Measurements from ENCODE around the gene SERF2.
"Not testable (repeated sequence)": the region's sequence is repeated elsewhere in the genome, so short reads cannot be mapped to it uniquely, and the experiment has no call there.

SERF2 gene

DNA sequence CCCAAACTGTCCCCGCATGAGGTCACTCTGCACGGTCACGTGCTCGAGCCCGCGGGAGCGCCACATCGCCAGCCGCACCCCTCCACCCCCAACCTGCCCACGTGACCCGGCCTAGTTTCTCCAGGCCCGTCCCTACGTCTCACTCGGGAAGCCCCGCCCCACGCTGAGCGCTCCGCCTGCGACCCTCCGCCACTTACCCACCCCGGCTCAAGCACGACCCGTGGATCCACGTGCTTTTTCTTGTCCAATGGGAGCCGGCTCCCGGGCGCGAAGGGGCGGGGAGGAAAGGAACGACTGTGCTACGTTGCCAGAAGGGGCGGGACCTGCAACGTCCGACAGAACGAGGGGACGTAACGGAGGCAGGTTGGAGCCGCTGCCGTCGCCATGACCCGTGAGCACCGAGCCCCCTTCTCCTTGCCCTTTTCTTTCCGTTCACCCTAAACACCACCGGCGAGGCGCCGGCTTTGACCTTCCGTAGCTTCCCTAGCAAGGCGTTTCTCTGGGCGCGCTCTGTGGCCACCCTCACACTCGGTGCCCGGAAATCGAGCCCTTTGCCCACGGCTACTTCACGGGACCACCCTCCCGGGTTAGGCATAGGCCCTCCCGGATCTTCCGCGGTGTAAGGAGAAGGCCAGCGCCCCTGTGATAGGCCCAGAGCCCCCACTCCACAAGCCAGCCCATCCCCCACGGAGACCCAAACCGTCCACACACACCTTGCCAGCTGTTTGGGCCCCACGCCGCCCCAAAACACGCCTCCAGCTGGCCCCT lies at the start of gene SERF2:
Gene SERF2 (plus strand): TSS at position 328 of the 768 bp plus-strand sequence. CDS start 57 bp downstream, at position 385.
- peak within 1 kb of the TSS; percentile 98 to 99 for H3K4me3 Mint-ChIP-seq
- H3K9me3 Mint-ChIP-seq: no peaks in the 10 kb centered on the region
- peak; percentile 89 to 90 for ATAC-seq (replicated peaks)
- peaks cover 30 to 46% of the 10 kb centered on the region in 2 donors for H3K36me3 Mint-ChIP-seq
- peak; percentile 99 for DNase-seq
- H3K4me1 Mint-ChIP-seq: peaks cover 26 to 59% of the 10 kb centered on the region in 2 donors
- H3K27ac Mint-ChIP-seq: peak within 1 kb of the TSS; percentile 100
- no peaks in the 10 kb centered on the region for H3K27me3 Mint-ChIP-seq

DNA sequence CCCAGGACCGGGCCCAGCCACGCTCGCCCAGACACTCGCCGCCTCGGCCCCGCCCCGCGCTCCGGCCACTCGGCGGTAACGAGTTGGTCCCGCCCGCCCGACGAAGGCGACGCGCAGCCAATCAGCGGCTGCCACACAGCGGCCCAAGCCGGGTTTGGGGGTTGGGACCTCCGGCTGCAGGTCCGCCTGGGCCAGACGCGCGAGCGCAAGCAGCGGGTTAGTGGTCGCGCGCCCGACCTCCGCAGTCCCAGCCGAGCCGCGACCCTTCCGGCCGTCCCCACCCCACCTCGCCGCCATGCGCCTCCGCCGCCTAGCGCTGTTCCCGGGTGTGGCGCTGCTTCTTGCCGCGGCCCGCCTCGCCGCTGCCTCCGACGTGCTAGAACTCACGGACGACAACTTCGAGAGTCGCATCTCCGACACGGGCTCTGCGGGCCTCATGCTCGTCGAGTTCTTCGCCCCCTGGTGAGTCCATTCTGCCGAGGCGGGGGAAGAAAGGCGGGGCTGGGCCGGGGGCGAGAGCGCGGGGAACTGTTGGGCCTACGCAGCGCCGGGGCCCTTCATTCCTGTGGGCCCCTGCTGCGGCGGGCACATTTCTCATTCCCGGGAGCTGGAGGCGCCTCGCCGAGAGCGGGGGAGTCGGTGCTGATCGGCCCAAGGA lies 45.7 kb upstream of the SERF2 start, which contains the start of gene PDIA3:
Gene PDIA3 (plus strand): TSS at position 194 of the 658 bp plus-strand sequence. CDS start 102 bp downstream, at position 296.
- Mint-ChIP-seq H3K36me3 (peaks cover 8 to 23% of the 10 kb centered on the region in 2 donors), H3K4me1 (peaks cover 25 to 61% of the 10 kb centered on the region in 2 donors), H3K27ac (peak within 1 kb of the TSS; percentile 99), H3K4me3 (peak within 1 kb of the TSS; percentile 85 to 93)
- DNase-seq (peak; percentile 89), ATAC-seq (replicated peaks) (peak; percentile 84 to 87)
- not testable (repeated sequence) for H3K9me3 Mint-ChIP-seq, H3K27me3 Mint-ChIP-seq

DNA sequence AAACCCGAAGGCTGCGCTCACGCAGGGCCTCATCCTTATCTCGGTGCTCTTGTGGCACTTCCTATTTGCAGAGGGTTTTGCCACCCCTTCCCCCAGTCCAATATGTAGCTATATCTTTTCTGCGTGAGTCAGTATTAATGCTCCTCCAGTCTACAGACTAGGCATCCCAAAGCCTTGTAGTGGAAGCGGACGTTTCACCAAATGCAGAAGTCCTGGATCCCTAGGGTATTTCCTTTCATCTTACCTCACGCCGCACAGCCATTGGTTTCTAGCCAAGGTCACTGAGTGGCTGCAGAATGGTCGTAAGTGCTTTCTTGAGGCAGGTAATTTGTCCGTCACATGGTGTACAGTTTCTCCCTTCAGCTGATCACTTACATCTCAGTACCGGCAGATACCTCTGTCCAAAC lies 45.2 kb upstream of the SERF2 start:
- H3K27me3 Mint-ChIP-seq, H3K9me3 Mint-ChIP-seq: not testable (repeated sequence)
- Mint-ChIP-seq H3K4me3 (peak overlapping the region; percentile 85 to 93), H3K4me1 (peaks cover 27 to 65% of the 10 kb centered on the region in 2 donors), H3K36me3 (peaks cover 9 to 25% of the 10 kb centered on the region in 2 donors), H3K27ac (peak overlapping the region; percentile 99)
- ATAC-seq (replicated peaks): peak; percentile 31 to 36
- peak; percentile 29 for DNase-seq

DNA sequence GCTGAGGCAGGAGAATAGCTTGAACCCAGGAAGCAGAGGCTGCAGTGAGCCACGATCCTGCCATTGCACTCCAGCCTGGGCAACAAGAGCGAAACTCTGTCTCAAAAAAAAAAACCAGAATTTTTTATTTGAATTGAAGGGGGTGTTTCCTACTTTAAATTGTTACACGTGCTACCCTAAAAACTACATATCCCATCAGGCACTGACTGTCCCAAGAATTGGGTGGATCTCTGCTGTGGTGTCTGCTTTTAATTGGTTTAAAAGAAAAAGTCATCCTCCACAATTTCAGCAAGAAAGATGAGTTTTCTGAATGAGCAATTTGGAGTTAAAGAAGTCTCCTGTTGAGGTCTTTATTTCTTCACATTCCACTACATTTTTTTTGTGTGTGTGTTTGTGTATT lies 43.7 kb upstream of the SERF2 start:
- ATAC-seq (replicated peaks) (no peak), DNase-seq (no peak)
- Mint-ChIP-seq H3K4me1 (peaks cover 30 to 71% of the 10 kb centered on the region in 2 donors), H3K9me3 (no peaks in the 10 kb centered on the region), H3K27ac (peak overlapping the region; percentile 25), H3K36me3 (peaks cover 13 to 26% of the 10 kb centered on the region in 2 donors), H3K27me3 (no peaks in the 10 kb centered on the region), H3K4me3 (peak overlapping the region; percentile 39 to 85)

DNA sequence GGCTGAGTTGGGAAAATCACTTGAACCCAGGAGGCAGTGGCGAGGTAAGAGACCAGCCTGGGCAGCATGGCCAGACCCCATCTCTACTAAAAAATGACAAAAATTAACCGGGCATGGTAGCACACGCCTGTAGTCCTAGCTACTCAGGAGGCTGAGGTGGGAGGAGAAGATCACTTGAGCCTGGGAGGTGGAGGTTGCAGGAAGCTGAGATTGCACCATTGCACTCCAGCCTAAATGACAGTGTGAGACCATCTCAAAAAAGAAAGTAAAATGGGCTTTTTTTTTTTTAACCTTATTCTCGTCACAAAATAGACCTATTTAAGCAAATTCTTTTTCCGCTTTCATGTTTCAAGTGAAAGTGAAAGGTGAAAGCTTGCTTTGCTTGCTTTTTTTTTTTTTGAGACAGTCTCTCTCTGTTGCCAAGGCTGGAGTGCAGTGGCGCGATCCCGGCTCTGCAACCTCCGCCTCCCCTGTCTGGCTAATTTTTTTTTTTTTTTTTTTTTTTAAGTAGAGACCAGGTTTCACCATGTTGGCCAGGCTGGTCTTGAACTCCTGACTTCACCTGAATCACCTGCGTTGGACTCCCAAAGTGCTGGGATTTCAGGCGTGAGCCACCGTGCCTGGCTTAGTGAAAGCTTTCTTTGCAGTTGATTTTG lies 42.3 kb upstream of the SERF2 start:
- DNase-seq: peak; percentile 11
- H3K4me1 Mint-ChIP-seq: peaks cover 22 to 64% of the 10 kb centered on the region in 2 donors

DNA sequence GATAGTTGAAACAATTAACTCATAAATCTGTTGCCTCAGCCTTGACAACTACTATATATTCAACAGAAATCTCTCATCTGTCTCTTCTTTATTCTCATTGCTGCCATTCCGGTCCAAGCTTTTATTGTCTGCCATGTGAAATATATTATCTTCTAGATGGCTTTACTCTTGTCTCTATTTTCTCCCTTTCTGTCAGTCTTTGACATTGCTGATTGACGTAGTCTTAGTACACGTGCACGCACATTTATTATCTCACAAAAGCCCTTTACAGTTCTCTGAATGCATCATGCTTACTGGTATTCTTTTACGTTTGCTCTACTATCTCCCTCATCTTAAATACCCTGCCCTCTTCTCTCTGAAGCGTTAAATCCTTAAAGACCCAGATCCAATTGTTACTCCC lies 40.2 kb upstream of the SERF2 start:
- peaks cover 20 to 54% of the 10 kb centered on the region in 2 donors for H3K4me1 Mint-ChIP-seq
- H3K36me3 Mint-ChIP-seq: peaks cover 21 to 24% of the 10 kb centered on the region in 2 donors
- no peaks in the 10 kb centered on the region for H3K9me3 Mint-ChIP-seq
- ATAC-seq (replicated peaks) (no peak), DNase-seq (no peak)
- no peaks in the 10 kb centered on the region for H3K27me3 Mint-ChIP-seq
- no peak overlapping the region for H3K27ac Mint-ChIP-seq
- no peak overlapping the region for H3K4me3 Mint-ChIP-seq

More for the DNA sequence above, 42.3 kb upstream of the SERF2 start:
- Mint-ChIP-seq H3K36me3 (peaks cover 19 to 24% of the 10 kb centered on the region in 2 donors), H3K4me3 (peak overlapping the region; percentile 78 to 80), H3K27ac (peak overlapping the region; percentile 83), H3K27me3 (no peaks in the 10 kb centered on the region), H3K9me3 (no peaks in the 10 kb centered on the region)
- peak; percentile 44 for ATAC-seq (replicated peaks)

DNA sequence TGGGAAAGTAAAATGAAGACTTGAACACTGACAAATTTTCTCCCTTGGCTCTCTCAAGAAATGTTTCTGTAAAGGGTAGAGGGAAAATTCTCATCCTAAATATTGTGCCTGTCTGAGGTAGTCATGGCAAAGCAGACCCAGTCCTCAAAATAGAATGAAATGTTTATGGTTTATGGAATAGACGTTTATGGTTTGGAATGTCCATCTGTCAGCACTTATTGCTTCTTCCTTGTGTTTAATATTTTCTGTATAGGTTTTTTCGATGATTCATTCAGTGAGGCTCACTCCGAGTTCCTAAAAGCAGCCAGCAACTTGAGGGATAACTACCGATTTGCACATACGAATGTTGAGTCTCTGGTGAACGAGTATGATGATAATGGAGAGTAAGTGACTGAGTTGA lies 29.3 kb upstream of the SERF2 start:
- DNase-seq: no peak
- Mint-ChIP-seq H3K4me1 (peaks cover 0 to 5% of the 10 kb centered on the region in 2 donors), H3K9me3 (no peaks in the 10 kb centered on the region), H3K4me3 (no peak overlapping the region), H3K27me3 (no peaks in the 10 kb centered on the region), H3K27ac (no peak overlapping the region), H3K36me3 (peaks cover 28 to 30% of the 10 kb centered on the region in 2 donors)
- ATAC-seq (replicated peaks): no peak

DNA sequence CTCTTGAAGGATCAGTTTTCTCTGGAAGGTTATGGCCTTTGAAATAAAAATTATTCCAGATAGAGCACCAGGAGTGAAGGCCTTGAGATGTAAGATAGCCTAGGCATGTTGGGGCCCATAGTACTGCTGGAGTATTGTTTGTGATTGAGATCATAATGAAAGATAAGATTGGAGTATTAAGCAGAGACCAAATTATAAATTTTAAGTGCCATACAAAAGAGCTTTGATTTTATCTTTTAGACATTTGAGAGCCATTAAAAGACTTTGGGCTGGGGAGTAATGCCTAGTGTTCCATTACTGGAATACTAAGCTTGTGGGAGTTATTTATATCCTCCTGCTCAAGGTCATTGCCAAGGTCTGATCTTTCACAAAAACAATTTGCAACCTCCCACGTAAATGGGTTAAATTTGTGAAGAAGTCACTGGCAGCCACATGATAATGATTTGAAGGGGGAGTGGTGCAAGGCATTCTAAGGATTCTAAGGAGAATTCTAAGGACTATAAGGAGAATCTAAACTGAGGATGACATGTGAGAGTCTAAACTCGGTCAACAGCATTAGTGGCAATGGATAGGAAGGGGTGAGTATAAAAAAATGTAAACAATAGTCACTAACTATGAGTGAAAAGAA lies 28.2 kb upstream of the SERF2 start:
- DNase-seq: no peak
- Mint-ChIP-seq H3K27ac (no peak overlapping the region), H3K36me3 (peaks cover 28 to 36% of the 10 kb centered on the region in 2 donors), H3K4me3 (no peak overlapping the region), H3K4me1 (peaks cover 0 to 5% of the 10 kb centered on the region in 2 donors), H3K9me3 (no peaks in the 10 kb centered on the region), H3K27me3 (no peaks in the 10 kb centered on the region)
- ATAC-seq (replicated peaks): no peak

DNA sequence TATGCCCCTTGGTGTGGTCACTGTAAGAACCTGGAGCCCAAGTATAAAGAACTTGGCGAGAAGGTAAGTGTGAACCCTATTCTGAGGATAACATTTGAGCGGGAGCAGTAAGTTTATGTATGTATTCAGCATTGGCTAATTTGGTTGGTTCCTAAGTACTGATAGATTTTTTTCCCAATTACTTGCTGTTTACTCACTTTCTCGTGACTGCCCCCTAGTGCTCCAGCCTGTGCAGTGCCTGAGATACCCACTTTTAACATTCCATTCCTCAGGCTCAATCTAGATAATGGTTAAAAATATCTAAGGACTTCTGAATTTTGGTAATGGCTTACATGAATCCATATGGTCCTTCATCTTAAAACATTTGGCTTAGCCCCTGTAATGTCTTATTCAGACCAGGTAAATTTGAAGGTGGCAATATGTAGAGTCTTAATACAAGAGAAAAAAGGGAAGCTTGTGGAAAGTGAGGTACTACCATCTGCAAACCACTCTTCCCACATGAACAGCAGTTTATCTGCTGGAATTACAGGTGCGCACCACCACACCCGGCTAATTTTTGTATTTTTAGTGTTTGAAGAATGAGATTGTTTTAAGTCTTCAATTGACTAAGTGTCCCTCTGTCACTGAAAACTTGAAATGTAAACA lies 22.4 kb upstream of the SERF2 start:
- Mint-ChIP-seq H3K27me3 (no peaks in the 10 kb centered on the region), H3K9me3 (no peaks in the 10 kb centered on the region), H3K4me3 (no peak overlapping the region), H3K36me3 (peaks cover 48 to 61% of the 10 kb centered on the region in 2 donors), H3K4me1 (peaks cover 7 to 14% of the 10 kb centered on the region in 2 donors), H3K27ac (peak overlapping the region; percentile 25)
- DNase-seq (peak; percentile 21), ATAC-seq (replicated peaks) (peak; percentile 70 to 77)

DNA sequence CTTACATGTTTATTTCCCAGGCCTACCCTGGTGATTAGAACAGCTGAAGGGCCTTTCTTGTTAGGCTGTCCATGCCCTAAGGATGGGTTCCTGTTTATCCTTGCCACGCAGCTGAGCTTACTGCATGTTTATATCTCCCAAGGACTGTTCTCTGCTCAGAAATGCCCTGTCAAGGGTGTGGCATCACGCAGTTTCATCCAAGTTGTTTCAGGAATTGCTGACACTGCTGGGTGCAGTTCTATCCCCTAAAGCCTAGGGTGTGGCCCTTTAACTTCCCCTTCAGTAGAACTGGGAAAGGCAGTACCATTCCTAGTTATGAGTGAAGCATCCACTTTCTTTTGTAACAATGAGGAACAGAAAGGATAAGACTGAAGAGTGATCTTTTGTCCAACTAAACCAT lies 20.3 kb upstream of the SERF2 start:
- DNase-seq: no peak
- H3K9me3 Mint-ChIP-seq: no peaks in the 10 kb centered on the region
- ATAC-seq (replicated peaks): no peak
- H3K27ac Mint-ChIP-seq: no peak overlapping the region
- peaks cover 53 to 69% of the 10 kb centered on the region in 2 donors for H3K36me3 Mint-ChIP-seq
- no peak overlapping the region for H3K4me3 Mint-ChIP-seq
- H3K27me3 Mint-ChIP-seq: no peaks in the 10 kb centered on the region
- peaks cover 14 to 31% of the 10 kb centered on the region in 2 donors for H3K4me1 Mint-ChIP-seq

DNA sequence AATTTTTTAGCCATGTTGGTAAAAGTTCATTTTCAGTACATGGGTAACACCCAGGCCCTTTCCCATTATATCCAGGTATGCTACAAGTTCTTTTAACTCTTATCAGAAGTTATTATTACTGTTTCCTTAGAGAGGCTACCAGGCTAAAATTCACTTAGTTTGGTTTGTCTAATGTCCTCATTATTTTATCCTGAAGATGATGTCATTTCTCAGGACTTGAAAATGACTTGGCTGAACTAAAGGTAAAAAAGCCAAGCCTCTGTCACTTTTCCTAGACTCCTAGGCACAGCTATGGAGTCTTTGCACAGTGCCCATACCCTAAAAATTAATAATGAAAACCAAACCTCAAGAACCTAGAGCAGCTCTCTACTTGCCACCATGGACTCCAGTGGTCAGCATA lies 19.5 kb upstream of the SERF2 start:
- Mint-ChIP-seq H3K4me3 (no peak overlapping the region), H3K36me3 (peaks cover 53 to 69% of the 10 kb centered on the region in 2 donors), H3K27ac (no peak overlapping the region), H3K27me3 (no peaks in the 10 kb centered on the region), H3K4me1 (peaks cover 14 to 38% of the 10 kb centered on the region in 2 donors), H3K9me3 (no peaks in the 10 kb centered on the region)
- ATAC-seq (replicated peaks) (no peak), DNase-seq (no peak)

DNA sequence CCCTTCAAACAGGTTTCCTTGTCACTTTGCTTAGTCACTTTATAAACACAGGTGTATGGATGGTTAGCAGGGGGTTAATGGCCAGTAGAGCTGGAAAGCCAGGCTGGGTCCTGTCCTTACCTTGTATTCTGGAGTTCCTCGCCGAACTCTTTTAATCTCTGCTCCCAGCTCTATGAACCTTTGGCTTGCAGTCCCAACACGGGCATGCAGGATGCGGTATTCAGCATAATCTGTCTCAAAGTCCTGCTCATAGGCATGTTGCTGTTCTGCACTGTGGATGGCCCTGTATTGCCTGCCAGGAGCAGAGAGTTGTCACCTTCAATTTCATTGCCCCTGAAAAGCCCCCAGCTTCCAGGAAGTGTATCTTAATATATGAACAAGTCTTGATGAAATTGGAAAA lies 18.1 kb upstream of the SERF2 start:
- Mint-ChIP-seq H3K27me3 (no peaks in the 10 kb centered on the region), H3K4me1 (peaks cover 21 to 49% of the 10 kb centered on the region in 2 donors), H3K36me3 (peaks cover 50 to 63% of the 10 kb centered on the region in 2 donors), H3K4me3 (no peak overlapping the region), H3K27ac (no peak overlapping the region), H3K9me3 (no peaks in the 10 kb centered on the region)
- DNase-seq: no peak
- no peak for ATAC-seq (replicated peaks)

DNA sequence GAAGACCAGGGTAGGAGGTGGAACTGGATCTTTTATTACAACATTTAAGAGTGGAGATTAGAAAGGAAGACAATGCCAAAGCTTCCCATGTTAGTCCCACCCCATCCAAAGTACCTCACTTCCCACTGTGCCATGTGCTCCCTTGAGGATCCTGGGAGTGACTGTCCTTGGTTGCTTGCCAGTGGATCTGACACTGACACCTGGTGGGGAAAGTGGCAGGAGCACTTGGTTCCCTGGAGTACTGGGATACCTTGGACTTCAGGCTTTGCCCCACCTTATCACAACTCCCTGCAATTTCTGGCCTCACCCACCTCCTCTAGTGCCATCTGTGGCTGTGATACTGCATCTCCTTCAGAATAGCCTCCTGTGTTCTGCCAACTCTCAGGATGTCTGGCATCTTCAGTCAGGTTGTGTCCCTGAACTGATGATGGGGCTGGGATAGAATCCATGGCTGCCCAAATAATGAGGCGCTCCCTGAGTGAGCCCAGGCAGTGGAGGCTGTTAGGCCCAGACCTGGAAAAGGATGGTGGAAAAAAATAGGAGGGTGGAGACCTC lies 16.6 kb upstream of the SERF2 start:
- DNase-seq: no peak
- Mint-ChIP-seq H3K27ac (peak overlapping the region; percentile 99), H3K4me1 (peaks cover 23 to 51% of the 10 kb centered on the region in 2 donors), H3K36me3 (peaks cover 43 to 53% of the 10 kb centered on the region in 2 donors), H3K9me3 (no peaks in the 10 kb centered on the region), H3K27me3 (no peaks in the 10 kb centered on the region), H3K4me3 (peak overlapping the region; percentile 97 to 99)
- ATAC-seq (replicated peaks): no peak
